SKM-1 (cell line): ENCODE data around the gene LSM6.

Experiments
- DNase-seq: peaks from one replicate; lab custom pipeline; 2025; ENCODE audit not compliant: unreplicated experiment; lab: John Stamatoyannopoulos, UW

LSM6 gene

DNA sequence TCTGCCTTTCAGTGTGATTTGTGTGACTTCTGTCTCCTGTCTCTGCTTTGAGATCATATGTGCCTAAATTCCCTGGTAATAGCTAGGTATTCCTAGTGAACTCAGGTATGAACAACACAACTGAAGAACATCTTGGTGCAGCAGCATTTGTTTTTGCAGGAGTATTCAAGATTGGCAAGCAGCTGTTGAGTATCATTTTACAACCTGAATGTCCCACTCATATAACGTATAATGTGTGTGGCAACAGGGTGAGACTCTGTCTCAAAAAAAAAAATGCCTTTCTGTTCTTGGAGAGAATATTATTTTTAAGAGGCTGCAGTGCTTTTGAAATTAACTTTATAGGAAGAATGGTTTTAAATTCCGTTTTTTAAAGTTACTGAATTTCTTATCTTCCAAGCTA, 7.7 kb downstream of the LSM6 start:
- DNase-seq: no peak

DNA sequence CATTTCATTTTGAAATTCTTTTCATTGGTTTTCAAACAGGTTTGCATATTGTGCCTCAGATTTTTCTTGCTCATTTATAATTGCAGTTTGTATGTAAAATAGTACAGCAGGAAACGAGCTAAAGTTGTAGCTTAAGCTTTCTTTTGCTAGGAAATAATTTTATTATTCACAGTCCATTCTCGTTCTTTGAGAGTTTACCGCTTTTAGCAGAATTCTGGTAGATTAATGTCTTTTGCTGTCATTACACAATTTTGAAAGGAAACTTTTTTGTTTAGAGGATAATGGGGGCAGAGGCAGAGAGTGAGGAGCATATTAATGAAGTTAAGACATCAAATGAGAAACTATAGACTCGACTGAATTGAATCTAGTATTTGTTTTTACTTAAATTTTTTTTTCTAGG, 10.5 kb downstream of the LSM6 start:
- no peak for DNase-seq

DNA sequence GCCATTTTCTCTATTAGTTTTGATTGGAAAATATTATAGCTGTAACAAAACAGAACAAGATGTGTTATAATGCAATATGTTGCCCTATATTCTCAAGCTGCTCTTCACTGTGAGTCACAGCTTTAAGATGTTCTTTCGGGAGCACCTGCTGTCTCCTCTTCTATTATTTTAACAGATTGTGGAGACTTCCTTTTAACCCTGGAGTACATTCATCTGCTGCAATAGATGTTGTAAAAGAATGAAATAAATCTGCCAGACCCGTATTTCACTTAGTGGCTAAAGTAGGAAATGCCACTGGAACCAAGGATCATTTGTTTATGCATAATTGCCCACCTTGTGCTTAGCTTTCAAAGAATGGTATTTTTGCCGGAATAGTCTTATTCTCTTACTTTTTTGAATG, 11.1 kb downstream of the LSM6 start:
- DNase-seq: no peak

DNA sequence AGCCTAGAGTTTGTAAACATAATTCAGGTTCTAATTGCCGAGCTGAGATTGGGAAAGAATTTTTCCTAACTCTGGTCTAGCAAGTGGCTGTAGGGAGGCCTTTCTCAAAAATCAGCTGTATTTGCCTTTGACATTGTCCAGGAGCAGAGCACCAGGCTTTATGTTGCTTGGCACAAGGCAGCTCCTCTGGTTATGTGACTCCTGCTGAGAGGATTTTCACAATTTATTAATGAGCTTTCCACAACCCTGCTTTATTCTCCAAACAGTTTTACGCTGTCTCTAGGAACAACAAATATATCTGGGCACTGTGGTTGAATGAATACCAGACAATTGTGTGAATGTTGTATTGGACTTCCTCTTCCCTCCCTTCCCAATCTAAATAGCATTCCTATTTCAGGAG, 14.9 kb downstream of the LSM6 start:
- no peak for DNase-seq

DNA sequence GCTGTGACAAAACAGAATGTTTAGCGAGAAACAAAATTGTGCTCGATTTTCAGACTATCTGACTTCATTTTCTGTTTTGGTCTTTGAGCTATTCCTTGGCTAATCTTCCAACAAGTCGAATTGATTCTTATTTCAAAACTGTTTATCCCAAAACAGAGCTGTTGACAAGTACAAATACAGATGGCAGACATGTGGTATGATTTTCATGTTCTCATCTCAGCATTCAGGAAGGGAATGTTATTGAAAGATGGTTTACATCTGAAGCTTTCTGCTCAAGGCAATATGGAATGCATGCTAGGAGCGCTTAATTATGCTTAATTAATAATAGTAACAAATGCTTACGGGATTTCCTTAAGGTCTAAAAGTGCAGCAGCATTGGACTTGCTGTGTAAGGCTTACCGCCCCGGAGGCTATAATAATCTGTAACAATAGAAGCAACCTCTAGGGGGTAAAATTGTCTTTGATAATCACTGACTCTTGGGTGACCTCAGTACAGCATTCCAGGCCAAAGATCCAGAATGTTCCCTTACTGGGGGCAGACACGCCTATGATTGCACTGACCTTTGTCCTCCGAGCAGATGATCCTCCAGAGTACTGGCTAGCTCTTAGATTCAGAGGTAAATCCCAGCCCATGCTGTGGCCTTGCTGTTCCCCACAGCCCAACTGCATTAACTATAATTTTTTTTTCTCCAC, 16.4 kb downstream of the LSM6 start:
- DNase-seq: no peak

DNA sequence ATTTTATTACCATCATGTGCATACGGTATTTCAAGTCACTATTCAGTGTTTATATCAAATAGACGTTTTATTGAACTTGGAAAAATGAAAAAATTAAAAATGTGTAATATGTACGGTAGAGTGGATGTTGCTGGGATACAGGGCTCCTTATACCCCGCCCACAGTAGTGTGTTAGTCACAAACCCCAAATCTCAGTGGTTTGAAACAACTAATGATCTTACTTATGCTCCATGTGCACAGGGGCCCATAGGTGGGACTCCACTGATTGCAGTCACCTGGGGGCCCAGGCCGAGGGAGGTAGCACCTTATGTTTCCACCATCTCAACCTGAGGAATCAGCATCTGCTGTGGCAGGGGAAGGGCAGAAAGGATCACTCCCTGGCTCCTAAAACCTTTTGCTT, 18.1 kb downstream of the LSM6 start:
- no peak for DNase-seq

DNA sequence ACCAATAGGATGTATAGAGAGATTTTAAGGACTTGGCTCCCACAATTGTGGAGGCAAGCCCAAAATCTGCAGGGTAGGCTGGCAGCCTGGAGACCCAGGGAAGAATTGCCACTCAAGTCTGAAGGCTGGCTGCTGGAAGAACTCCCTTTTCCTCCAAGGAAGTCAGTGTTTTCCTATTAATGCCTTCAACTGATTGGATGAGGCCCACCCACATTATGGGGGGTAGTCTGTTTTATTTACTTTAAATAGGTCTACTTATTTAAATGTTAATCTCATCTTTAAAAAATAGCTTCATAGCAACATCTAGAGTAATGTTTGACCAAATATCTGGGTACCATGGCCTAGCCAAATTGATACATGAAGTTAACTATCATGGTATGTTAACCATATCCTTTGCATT, 18.7 kb downstream of the LSM6 start:
- no peak for DNase-seq

DNA sequence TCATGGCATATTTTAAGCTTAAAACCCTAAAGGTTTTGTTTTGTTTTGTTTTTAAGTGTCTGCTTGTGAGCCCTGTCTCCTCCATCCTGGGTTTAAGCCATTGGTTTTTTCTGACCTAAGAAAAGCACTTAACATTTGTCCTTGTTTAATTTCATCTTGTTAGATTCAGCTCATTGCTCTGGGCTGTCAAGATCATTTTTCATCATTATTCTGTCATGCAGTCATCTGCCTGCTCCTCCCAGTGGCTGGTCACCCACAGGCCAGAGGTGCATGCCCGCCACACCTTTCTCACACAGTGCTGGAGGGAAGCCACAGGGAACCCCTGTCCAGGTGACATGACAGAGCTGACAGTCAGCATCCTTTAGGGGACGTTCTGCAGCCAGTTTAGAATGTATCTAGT, 27.1 kb downstream of the LSM6 start:
- no peak for DNase-seq

DNA sequence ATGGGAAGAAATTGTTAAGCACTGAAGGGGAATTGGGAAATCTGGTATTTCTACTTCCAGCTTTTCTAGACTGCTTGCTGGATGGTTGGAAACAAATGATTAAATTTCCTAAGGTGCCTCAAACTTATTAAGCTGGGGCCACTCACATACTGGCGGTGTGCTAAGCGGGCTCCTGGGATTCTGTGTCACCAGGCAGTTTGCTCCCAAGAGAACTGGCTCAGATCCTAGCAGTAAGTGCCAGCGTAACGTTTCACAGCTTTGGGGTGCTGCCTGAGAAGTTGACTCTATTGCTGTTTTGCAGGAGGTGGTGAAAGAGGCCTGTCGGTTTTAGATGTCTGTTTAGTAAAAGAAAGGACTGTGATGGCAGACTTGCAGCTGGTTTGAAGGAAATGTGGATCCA, 31.9 kb downstream of the LSM6 start:
- DNase-seq: no peak

DNA sequence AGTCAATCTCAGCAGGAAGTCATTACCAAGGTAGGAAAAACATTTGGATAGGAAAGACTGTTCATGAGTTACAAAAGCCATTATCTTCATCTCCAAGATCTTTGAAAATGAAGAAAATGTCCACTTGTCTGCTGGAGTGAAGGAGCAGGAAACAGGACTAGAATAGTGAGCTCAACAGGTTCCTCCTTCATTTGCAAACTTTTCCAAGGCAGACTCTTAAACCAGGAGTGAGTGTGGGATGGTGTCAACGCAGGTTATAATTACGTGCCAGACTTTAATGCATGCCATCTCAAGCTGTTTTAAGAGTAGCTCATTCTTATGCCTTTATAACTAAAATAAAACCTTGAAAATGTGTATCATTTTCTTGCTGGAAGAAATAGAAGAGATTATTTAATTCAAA, 35.4 kb downstream of the LSM6 start:
- DNase-seq: no peak

DNA sequence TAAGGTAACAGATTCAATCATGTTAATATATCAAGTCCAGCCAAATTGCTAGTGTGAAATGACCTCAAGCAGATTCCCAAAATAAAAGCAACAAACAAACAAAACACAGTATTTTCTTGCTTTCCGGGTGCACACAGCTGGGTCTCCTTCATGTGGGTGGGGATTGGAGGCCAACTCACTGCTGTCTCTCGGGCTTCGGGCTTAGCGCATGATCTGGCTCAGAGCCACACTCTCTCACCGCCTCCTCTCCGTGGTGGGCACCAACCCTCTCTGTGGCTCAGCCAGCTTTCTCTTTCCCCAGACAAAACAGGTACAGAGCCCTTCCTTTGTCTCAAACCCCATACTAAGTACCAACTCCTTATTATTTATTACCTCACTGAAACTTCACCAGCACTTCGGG, 35.9 kb downstream of the LSM6 start:
- no peak for DNase-seq

DNA sequence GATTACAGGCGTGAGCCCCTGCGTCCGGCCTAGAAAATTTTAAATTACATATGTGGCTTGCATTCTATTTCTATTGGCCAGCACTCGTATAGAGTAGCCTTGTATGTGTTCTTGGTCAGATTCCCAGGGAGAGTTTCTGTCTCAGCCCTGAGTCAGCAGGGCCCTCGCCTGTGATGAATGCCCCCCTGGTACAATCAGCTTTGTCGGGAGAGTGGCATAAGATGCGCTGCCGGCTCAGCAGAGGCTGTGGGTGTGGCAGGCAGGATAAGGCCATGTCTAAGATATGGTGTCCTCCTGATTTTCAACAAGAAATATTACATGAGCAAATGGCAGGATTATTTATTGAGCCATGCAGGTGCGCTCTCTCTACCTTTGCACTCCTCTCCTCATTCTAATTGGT, 37.3 kb downstream of the LSM6 start:
- DNase-seq: no peak

DNA sequence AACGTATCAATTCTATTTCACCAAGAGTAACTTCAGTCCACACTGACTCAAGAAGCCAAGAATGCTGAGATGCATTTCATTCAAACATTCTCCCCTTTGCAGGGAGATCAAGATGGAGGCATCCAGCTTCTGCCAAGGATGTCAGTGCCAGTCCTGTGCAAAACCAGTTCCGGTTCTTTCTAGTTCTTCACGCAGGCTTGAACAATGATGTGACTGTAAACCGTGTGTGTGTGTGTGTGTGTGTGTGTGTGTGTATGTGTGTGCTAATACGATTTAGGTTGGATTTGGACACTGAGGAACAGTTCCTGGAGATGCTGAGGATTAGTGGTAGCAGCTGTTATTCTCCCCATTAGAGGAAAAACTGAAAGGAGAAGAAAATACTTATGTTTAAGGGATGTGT, 38.7 kb downstream of the LSM6 start, which contains the start of gene REELD1:
TSS of gene REELD1 (plus strand) at position 301 of the 400 bp plus-strand sequence. CDS start 2,415 bp downstream, outside the sequence.
- no peak for DNase-seq

DNA sequence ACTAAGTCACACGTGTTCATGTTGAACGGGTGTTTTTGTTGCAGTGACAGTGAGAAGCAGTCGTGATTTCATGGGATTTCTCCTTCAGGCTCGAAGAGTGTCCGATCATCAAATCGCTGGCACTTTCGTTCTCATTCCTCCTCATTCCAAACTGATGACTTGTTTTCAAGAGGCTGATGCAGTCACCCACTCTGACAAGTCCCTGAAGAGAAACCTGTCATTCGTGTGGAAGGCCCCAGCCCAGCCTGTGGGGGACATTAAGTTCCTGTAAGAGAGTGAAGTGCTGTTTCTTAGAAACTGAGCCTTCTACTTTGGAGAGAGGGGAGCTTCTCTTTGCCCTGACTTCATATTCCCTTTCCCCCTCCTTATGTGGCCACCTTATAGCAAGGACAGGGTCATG, 46.8 kb downstream of the LSM6 start:
- DNase-seq: no peak

DNA sequence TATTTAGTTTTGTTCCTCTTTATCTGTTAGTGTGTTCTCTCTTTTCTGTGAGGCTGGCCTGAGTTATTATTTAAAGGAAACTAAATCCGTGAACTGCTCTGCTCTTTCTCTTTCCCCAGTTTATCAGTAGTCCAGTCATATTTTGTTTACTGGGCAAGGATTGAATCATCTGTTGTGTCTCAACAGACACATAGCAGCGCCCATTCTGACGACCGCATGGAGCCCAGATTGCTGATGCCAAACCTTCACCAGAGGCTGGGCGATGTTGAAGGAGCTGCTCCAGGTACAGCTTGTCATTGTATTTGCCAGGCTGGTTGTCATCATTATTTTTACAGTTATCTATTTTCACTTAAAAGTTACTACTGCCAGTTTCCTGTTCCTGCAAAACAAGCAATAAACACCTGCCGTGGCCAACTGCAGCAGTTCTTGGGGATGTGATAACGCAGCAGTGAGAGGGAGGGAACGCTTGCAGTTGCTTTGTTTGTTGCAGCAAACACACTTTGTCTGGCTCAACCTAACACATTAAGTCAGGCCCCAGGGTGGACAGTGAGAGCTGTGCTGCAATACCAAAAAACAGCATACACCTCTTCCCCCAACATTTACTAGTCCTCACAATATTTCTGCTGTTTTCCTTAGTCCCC, 48.9 kb downstream of the LSM6 start:
- DNase-seq: no peak

DNA sequence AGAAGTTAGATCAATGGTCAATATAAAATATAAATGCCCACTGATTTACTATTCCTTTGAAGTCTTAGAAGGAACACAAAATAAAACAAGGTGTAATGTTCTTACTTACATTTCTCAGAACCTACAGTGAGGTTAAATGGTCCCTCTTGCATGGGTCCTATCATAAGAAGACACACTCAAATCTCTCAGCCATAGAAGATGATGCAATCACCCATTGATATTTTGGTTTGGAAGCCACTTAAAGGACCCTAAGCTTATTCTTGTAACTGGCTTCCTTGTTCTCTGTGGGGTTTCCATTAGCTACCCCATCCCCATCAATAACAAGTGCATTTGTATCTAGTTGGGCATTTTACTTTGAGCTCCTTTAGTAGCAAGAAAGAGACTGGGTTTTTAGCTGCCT, 53.9 kb downstream of the LSM6 start:
- DNase-seq: no peak

DNA sequence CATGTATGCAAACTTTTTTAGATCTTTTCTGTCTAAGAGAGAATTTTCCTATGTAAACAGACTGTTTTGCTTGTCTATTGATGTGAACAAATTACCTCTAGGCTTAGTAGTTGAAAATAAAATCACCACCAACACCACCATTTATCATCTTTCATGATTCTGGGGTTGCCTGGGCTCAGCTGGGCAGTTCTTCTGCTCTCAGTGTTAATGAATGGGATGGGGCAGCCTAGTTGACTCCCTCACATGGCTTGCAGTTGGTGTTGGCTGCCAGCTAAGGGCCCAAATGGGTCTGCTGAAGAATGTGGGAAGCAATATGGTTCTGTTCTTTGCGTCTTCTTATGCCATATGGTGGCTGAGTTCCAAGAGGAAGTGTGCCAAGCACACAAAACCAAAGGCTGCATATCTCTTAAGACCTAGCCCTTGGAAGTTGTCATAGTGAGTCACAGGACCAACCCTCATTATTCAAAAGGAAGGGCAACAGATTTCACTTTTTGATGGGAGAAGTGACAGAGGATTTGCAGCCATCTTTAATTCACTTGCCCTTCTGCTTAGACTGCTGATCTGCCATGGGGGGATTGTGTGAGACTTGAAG, 56.7 kb downstream of the LSM6 start:
- DNase-seq: no peak

DNA sequence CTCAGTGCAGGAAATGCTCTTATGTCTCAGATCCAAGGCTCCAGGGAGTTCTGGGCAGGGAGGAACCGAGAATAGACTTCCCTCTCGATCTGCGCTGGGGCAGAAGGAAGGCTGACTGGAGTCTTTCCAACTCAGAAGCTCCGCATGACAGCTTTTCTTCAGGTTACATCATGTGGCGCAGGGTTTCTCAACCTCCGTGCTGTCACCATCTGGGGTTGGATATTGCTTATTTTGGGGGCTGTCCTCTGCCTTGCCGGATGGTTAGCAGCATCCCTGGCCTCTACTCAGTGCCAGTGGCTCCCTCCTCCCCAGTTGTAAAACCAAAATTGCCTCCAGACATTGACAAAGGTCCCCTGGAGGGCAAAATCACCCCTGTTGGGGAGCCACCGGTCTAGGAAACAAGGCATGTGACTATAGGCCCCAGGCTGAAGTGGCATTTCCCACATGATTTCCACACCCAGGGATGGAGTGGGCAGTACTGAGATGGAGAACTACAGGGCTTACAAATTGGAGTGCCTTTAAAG, 60.2 kb downstream of the LSM6 start:
- DNase-seq: peak; percentile 52

DNA sequence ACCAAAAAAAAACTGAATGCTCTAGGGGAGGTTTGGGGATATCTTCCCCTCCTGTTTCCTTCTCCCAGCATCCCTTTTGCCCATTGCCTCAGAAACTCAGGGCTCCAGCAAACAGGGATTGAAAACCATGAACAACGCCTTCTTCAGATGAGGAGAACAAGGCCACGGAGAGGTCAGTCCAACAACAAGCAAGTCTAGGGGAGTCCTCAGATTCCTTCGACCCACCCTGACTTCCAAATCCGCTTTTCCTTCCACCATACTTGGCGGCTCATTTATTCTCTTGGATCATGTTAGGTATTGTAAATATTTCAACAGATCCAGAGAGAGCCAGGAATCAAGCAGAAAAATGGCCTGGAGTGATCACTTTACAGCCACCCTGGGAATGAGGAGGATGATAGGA, 60.7 kb downstream of the LSM6 start:
- DNase-seq: no peak

DNA sequence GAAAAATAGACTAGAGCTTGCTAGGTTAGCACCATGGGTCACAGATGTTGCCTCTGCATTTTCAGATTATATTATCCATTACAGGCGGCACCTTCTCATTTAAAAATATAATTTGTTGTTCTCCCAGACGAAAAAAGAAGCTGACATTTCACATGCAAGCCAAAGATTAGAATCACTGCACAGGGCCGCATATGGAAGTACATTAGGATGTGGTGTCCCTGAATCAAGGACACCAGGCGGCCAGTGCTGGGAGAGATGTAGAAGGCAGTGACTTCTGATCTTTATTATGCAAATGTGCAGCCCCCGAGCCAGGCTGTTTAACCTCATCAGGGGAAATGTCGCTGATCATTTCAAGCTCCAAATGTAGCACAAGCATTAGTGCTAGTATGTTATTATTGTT, 61.6 kb downstream of the LSM6 start:
- no peak for DNase-seq

DNA sequence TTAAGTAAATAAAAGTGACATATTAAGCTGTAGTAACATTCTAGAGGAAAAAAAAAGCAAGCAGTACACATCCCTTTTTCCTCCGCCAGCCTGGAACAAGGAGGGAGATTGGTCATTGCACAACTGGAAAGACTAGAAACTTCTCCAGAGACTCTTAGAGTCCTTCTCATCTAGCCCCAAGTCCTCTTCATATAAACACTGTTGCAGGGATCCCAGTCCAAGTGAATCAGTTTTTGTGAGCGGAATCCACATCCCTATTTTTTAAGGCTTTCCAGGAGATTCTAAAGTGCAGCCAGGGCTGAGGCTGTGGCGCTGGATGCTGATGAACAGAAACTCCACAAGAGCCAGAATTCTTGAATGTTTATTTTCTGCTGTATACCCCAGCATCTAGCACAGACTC, 62.6 kb downstream of the LSM6 start:
- no peak for DNase-seq
